H1 (cell line): Measurements from ENCODE around the gene UBR3. TPM values are rescaled to one million over a fixed set of nuclear protein-coding genes. Genes with fewer than 3 reads are reported as not detected.

Source experiments
- CTCF ChIA-PET: fragments of 300-600 bp; sonication (Branson Sonifier 250); formaldehyde crosslinking; loops from one replicate; lab custom pipeline; 2021; ENCODE audit not compliant: partially characterized antibody; lab: Charles Lee
- POLR2A ChIA-PET: fragments of 300-600 bp; sonication (Branson Sonifier 250); formaldehyde crosslinking; loops from one replicate; lab custom pipeline; 2021; ENCODE audit warnings: inconsistent platforms; ENCODE audit not compliant: partially characterized antibody; lab: Charles Lee
- DNase-seq, 2 experiments: peaks; one replicate each; pipeline versions ENCODE4 v3.0.0 to v3.0.0-alpha.2; 2010 to 2022; ENCODE audit warnings: low spot score in 2 of 2, low read depth in 1 of 2, mixed read lengths in 1 of 2
- FAIRE-seq: peaks from 2 replicates; lab custom pipeline; 2011; peaks lifted over from hg19 to GRCh38; lab: Jason Lieb, UNC
- H2AFZ ChIP-seq: 2 replicates; pipeline ENCODE4 v1.8.1; 2012; ENCODE audit warnings: low read length, inconsistent platforms
- H2AK5ac ChIP-seq: 2 replicates; pipeline ENCODE4 v1.6.1; 2013; ENCODE audit warnings: low read depth, low read length
- H2BK120ac ChIP-seq: replicated peaks from 2 replicates; pipeline ENCODE3; 2013; ENCODE audit warnings: low read depth, low read length, inconsistent platforms
- H2BK12ac ChIP-seq: 2 replicates; pipeline ENCODE4 v1.6.1; 2013; ENCODE audit warnings: low read depth, low read length
- H2BK15ac ChIP-seq: 2 replicates; pipeline ENCODE4 v1.6.1; 2013; ENCODE audit warnings: low read length
- H2BK20ac ChIP-seq: 2 replicates; pipeline ENCODE4 v1.6.1; 2013; ENCODE audit warnings: low read length
- H2BK5ac ChIP-seq: 2 replicates; pipeline ENCODE4 v1.6.1; 2013; ENCODE audit warnings: low read depth, low read length
- H3K14ac ChIP-seq: 2 replicates; pipeline ENCODE4 v1.6.1; 2013; ENCODE audit warnings: inconsistent platforms; ENCODE audit not compliant: insufficient read length
- H3K18ac ChIP-seq: 2 replicates; pipeline ENCODE4 v1.6.1; 2013; ENCODE audit warnings: low read length; ENCODE audit errors: extremely low read depth
- H3K23ac ChIP-seq: 2 replicates; pipeline ENCODE4 v1.6.1; 2013; ENCODE audit warnings: inconsistent platforms; ENCODE audit not compliant: insufficient read length
- H3K23me2 ChIP-seq: 2 replicates; pipeline ENCODE4 v1.6.1; 2013; ENCODE audit warnings: low read depth, low read length
- H3K27ac ChIP-seq: 2 replicates; pipeline ENCODE4 v1.6.1; 2011; ENCODE audit warnings: low read depth, low read length, inconsistent platforms
- H3K27me3 ChIP-seq, 4 experiments: replicated peaks in 1 of 4; 1 replicate in 1 of 4; 2 replicates in 3 of 4; pipeline versions ENCODE4 v1.6.1 to v1.8.1; 2011 to 2013; ENCODE audit warnings: low read length in 3 of 4, mild to moderate bottlenecking in 3 of 4, inconsistent platforms in 2 of 4, mixed read lengths in 2 of 4, moderate library complexity in 1 of 4; ENCODE audit not compliant: control insufficient read depth in 3 of 4, insufficient read depth in 3 of 4; ENCODE audit errors: extremely low read depth in 1 of 4
- H3K36me3 ChIP-seq, 4 experiments: 2 replicates each; pipeline versions ENCODE4 v1.6.1 to v1.8.1; 2011 to 2013; ENCODE audit warnings: mild to moderate bottlenecking in 4 of 4, low read length in 3 of 4, moderate library complexity in 2 of 4, control low read depth in 1 of 4, inconsistent platforms in 1 of 4; ENCODE audit not compliant: insufficient read depth in 4 of 4, control insufficient read depth in 2 of 4
- H3K4ac ChIP-seq: replicated peaks from 2 replicates; pipeline ENCODE3; 2013; ENCODE audit warnings: low read length, low read depth, mixed read lengths, inconsistent platforms; ENCODE audit not compliant: insufficient read length
- H3K4me1 ChIP-seq, 4 experiments: replicated peaks in 1 of 4; 1 replicate in 1 of 4; 2 replicates in 3 of 4; pipeline versions ENCODE4 v1.6.1 to v1.8.1; 2011 to 2013; ENCODE audit warnings: low read length in 3 of 4, inconsistent platforms in 2 of 4, mixed read lengths in 1 of 4; ENCODE audit not compliant: insufficient read depth in 4 of 4, control insufficient read depth in 3 of 4
- H3K4me2 ChIP-seq, 2 experiments: 2 replicates each; pipeline versions ENCODE4 v1.6.1 to v1.8.1; 2011 to 2013; ENCODE audit warnings: low read depth in 2 of 2, low read length in 2 of 2, control low read depth in 1 of 2, inconsistent platforms in 1 of 2, mild to moderate bottlenecking in 1 of 2; ENCODE audit not compliant: insufficient read depth in 1 of 2
- H3K4me3 ChIP-seq, 4 experiments: fragments of 200-600, 300-600 bp in 1 of 4; sonication (generic), shearing (Covaris generic), sonication (Bioruptor Twin) in 1 of 4; 2 replicates each; pipeline versions ENCODE4 v1.5.1 to v1.8.1; 2011 to 2016; ENCODE audit warnings: low read length in 4 of 4, low read depth in 3 of 4, control low read depth in 2 of 4, inconsistent platforms in 2 of 4, mild to moderate bottlenecking in 2 of 4, mixed read lengths in 1 of 4, moderate library complexity in 1 of 4; ENCODE audit not compliant: insufficient read depth in 2 of 4; ENCODE audit errors: extremely low read depth in 1 of 4
- H3K56ac ChIP-seq: replicated peaks from 2 replicates; pipeline ENCODE3; 2013; ENCODE audit warnings: low read depth, mild to moderate bottlenecking, mixed read lengths, low read length, inconsistent platforms; ENCODE audit not compliant: insufficient read length
- H3K79me1 ChIP-seq: 2 replicates; pipeline ENCODE4 v1.6.1; 2013; ENCODE audit warnings: low read depth, low read length, control low read depth
- H3K79me2 ChIP-seq, 2 experiments: 2 replicates each; pipeline versions ENCODE4 v1.6.1 to v1.8.1; 2012 to 2013; ENCODE audit warnings: low read length in 2 of 2, mild to moderate bottlenecking in 2 of 2, inconsistent platforms in 1 of 2; ENCODE audit not compliant: insufficient read depth in 2 of 2, control insufficient read depth in 1 of 2
- H3K9ac ChIP-seq, 4 experiments: replicated peaks in 1 of 4; 1 replicate in 1 of 4; 2 replicates in 3 of 4; pipeline versions ENCODE4 v1.6.1 to v1.8.1; 2011 to 2013; ENCODE audit warnings: low read depth in 3 of 4, low read length in 3 of 4, control low read depth in 2 of 4, mild to moderate bottlenecking in 2 of 4, moderate library complexity in 2 of 4, inconsistent platforms in 1 of 4; ENCODE audit errors: extremely low read depth in 1 of 4
- H3K9me3 ChIP-seq, 2 experiments: 2 replicates each; pipeline versions ENCODE4 v1.6.1 to v1.8.1; 2012 to 2013; ENCODE audit warnings: mild to moderate bottlenecking in 2 of 2, moderate library complexity in 2 of 2, control low read depth in 1 of 2, inconsistent platforms in 1 of 2, low read depth in 1 of 2, low read length in 1 of 2, mixed read lengths in 1 of 2; ENCODE audit not compliant: insufficient read depth in 2 of 2
- H4K20me1 ChIP-seq, 2 experiments: replicated peaks in 1 of 2; 2 replicates each; pipeline versions ENCODE3 to v1.8.1; 2011 to 2013; ENCODE audit warnings: inconsistent platforms in 2 of 2, low read length in 2 of 2, mild to moderate bottlenecking in 1 of 2; ENCODE audit not compliant: insufficient read depth in 2 of 2, control insufficient read depth in 1 of 2
- H4K5ac ChIP-seq: 2 replicates; pipeline ENCODE4 v1.6.1; 2013; ENCODE audit warnings: low read length, low read depth, mixed read lengths, inconsistent platforms; ENCODE audit not compliant: insufficient read length
- H4K8ac ChIP-seq: 2 replicates; pipeline ENCODE4 v1.8.0; 2013; ENCODE audit warnings: mild to moderate bottlenecking, moderate library complexity, low read length, inconsistent platforms; ENCODE audit not compliant: insufficient read depth; ENCODE audit errors: extremely low read depth
- H4K91ac ChIP-seq: replicated peaks from 2 replicates; pipeline ENCODE3; 2013; ENCODE audit warnings: low read length, mixed read lengths, inconsistent platforms; ENCODE audit not compliant: insufficient read length
- TAF7 ChIP-seq: optimal IDR thresholded peaks from 2 replicates; pipeline ENCODE3; 2011; ENCODE audit warnings: low read depth, mild to moderate bottlenecking, inconsistent platforms, low read length, moderate library complexity, borderline replicate concordance
- polyA plus RNA-seq, 7 experiments: library from polyadenylated mRNA; depleted of rRNA in 3 of 7; stranded (reverse) in 5 of 7; unstranded in 2 of 7; fragments of >200 nt in 5 of 7; fragments of 200-250 nt in 2 of 7; gene quantifications; 1 replicate in 5 of 7; 2 replicates in 1 of 7; 4 replicates in 1 of 7; pipeline versions ENCODE4 v1.2.1 to v1.2.3, GENCODE V29; 2011 to 2013; ENCODE audit warnings: missing spikeins in 2 of 7, mixed read lengths in 2 of 7
- total RNA-seq: library from RNA; stranded (reverse); fragmentation: NEBNext Ultra II Directional; extraction: Animal tissue kit (Norgen Biotek cat#: 25700); gene quantifications from 2 replicates; pipeline ENCODE4 v1.2.1, GENCODE V29; 2021

Gene UBR3
- total and polyA plus RNA-seq, 2 of the 8 experiments (the other 6 are each of a cell fraction or from before 2014, with no cell fraction given) = 3.7 to 17.7 TPM

- Histone ChIP-seq H3K79me1 (no peaks in the 10 kb centered on the region), H3K56ac (no peak overlapping the region), H2BK12ac (no peak overlapping the region), H4K20me1 (no peaks in the 10 kb centered on the region), H2BK20ac (no peak overlapping the region), H3K27ac (no peak overlapping the region), H3K23me2 (no peaks in the 10 kb centered on the region), H2BK15ac (no peak overlapping the region), H3K27me3 (no peaks in the 10 kb centered on the region), H3K79me2 (no peaks in the 10 kb centered on the region), H2AK5ac (no peak overlapping the region), H2AFZ (no peak overlapping the region), H3K23ac (no peak overlapping the region), H3K9ac (no peak overlapping the region), H3K9me3 (no peaks in the 10 kb centered on the region), H3K4me3 (no peak overlapping the region), H4K91ac (no peak overlapping the region), H4K5ac (no peak overlapping the region), H3K4me1 (no peaks in the 10 kb centered on the region), H3K4ac (no peak overlapping the region), H3K14ac (no peak overlapping the region), H3K4me2 (no peak overlapping the region), H2BK120ac (no peak overlapping the region), H4K8ac (no peak overlapping the region), H3K36me3 (peaks cover 0 to 4% (median 0%) of the 10 kb centered on the region in 4 experiments; a peak in 1 of 8 replicates), H3K18ac (no peak overlapping the region), H2BK5ac (no peak overlapping the region)
- DNase-seq (no peak), FAIRE-seq (no peak)
- no peak for TF ChIP-seq TAF7
- ChIA-PET CTCF (no interaction called here), POLR2A (no interaction called here)
These were observed 136.5 kb downstream of the UBR3 start for GRCh38 chr2:169963786-169964185.
